AG10803 (cell line): ENCODE data around the gene NOSTRIN.
"Not testable (repeated sequence)": the region's sequence is repeated elsewhere in the genome, so short reads cannot be mapped to it uniquely, and the experiment has no call there.

ENCODE experiments used
- DNase-seq: peaks from one replicate; pipeline ENCODE4 v3.0.0; 2010; ENCODE audit warnings: low read depth
- H3K4me3 ChIP-seq: 2 replicates; pipeline ENCODE4 v1.5.1; 2011; ENCODE audit warnings: mild to moderate bottlenecking, low read length, control low read depth
- TF ChIP-seq, protein P1 (sequence below): conservative IDR thresholded peaks from 2 replicates; pipeline ENCODE4 v1.5.1; 2011; ENCODE audit warnings: mild to moderate bottlenecking, low read length, control low read depth, inconsistent platforms

The NOSTRIN gene

DNA sequence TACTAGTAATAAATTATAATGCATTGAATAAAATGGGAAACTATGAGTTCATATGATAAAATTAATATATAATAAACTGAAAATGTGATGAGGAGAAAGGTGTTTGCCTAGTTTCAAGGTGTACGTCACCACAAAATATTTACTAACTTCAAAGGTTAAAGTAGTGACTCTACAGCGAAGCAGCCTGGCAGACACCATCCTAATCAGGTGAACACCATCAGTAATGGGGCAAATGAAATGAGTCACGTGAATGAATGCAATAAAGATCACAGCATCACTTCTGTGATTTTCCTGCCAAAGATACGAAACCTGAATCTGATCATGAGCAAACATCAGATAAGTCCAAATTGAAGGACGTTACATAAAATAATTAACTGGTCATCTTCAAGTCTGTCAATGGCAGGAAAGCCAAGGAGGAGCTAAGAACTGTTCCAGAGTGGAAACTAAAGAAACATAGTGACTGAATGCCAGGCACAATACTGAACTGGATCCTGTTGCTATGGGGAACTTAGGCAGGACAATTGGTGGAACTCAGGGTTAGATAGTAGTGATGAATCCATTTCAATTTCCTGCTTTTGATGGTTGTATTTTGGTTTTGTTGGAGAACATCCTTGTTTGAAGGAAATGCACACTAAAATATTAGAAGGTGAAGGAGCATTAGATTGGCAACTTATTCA lies 12.1 kb upstream of the NOSTRIN start:
- no peak for DNase-seq
- TF ChIP-seq, protein P1, sequence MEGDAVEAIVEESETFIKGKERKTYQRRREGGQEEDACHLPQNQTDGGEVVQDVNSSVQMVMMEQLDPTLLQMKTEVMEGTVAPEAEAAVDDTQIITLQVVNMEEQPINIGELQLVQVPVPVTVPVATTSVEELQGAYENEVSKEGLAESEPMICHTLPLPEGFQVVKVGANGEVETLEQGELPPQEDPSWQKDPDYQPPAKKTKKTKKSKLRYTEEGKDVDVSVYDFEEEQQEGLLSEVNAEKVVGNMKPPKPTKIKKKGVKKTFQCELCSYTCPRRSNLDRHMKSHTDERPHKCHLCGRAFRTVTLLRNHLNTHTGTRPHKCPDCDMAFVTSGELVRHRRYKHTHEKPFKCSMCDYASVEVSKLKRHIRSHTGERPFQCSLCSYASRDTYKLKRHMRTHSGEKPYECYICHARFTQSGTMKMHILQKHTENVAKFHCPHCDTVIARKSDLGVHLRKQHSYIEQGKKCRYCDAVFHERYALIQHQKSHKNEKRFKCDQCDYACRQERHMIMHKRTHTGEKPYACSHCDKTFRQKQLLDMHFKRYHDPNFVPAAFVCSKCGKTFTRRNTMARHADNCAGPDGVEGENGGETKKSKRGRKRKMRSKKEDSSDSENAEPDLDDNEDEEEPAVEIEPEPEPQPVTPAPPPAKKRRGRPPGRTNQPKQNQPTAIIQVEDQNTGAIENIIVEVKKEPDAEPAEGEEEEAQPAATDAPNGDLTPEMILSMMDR, result no peak
- H3K4me3 ChIP-seq, result no peak overlapping the region

DNA sequence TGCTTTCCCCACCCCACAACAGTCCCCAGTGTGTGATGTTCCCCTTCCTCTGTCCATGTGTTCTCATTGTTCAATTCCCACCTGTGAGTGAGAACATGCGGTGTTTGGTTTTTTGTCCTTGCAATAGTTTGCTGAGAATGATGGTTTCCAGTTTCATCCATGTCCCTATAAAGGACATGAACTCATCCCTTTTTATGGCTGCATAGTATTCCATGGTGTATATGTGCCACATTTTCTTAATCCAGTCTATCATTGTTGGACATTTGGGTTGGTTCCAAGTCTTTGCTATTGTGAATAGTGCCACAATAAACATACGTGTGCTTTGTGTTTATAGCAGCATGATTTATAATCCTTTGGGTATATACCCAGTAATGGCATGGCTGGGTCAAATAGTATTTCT lies 11.3 kb upstream of the NOSTRIN start:
- DNase-seq, H3K4me3 ChIP-seq: not testable (repeated sequence)

DNA sequence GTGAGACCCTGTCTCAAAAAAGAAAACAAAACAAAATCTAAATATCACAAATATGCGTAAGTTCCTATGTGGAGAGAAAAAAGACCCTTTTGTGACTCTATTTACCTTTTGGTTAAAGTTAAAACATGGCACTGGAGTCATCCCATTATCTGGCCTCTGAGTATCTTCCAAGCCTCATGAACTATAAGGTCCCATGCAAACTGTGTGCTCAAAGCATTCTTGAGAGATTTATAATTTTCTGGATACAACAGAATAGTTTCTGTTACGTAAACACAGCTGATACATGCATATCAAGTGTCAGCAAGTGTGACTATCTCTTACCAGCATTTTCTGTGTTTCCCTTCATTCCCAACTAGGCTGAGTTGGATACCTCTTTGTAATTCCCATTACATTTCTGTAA lies 8.8 kb upstream of the NOSTRIN start:
- no peak overlapping the region for H3K4me3 ChIP-seq
- no peak for DNase-seq
- TF ChIP-seq, protein P1, result no peak

DNA sequence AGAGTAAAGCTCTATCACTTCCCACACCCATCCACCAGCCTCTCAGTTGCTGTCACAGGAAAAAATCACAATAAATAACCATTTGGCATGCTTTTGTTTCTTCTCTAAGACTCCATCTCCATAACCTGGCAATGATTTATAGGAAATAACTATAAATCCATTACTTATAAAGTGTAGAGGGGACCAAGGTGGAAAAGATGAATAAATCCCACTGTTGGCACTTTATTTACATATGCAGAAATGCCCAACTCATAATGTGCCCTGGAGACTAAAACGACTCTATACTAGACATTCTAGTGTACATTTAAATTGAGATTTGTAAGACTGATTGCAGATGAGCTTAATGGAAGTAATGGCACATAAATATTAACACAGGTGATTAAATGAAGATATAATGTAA lies 7.5 kb upstream of the NOSTRIN start:
- no peak overlapping the region for H3K4me3 ChIP-seq
- TF ChIP-seq, protein P1, result no peak
- no peak for DNase-seq

DNA sequence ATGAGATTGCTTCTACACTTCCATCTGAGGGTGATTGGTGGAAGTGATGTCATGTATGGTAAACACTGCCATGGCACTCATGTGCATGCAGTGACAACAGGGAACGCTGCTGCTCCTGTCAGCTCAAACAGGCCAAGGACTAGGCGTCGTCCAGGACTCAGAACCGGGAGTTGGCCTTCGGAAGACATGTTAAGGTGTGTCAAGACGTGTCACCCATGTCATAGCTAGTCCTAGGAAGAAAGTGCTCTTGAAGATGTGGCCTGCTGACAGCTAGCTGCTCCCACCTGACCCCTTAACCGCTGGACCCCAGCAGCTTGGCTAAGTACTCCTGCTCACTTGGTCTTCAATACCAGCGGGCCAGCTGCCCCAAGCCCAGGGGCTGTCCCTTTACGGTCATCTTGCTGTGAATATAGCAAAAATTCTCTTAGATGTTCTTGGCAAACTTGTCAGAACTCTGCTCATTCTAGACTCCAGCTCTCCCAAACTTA lies 6.3 kb upstream of the NOSTRIN start:
- DNase-seq, result no peak

DNA sequence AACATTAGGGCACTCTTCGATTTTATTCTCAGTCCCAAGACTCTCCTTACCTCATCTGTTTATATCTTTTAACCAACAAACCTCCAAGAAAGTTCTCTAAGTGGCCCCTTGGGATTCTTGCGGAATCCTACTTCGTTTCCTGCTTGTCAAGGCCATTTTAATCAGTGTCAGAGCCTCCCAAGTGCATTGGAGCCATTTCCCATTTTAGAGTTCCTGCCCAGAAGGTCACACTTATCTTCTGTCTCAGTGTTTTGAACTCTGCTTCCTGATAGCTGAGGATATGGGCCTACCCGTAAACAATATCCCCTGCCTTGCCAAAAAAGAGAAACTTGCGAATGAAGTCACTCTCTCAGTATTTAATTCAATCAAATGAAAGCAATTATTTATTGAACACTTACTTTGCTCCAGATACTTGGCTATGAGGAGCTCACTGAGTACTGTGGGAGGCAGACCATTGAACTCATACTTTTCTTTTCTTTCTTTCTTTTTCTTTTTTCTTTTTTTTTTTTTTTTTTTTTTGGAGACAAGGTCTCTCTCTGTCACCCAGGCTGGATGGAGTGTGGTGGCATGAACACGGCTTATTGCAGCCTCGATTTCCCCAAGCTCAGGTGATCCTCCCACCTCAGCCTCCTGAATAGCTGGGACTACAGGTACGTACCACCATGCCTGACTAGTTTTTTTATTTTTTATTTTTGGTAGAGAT lies 5.7 kb upstream of the NOSTRIN start:
- no peak for DNase-seq
- no peak overlapping the region for H3K4me3 ChIP-seq
- TF ChIP-seq, protein P1, result no peak

More for the DNA sequence above, 6.3 kb upstream of the NOSTRIN start:
- no peak overlapping the region for H3K4me3 ChIP-seq
- TF ChIP-seq, protein P1, result no peak

DNA sequence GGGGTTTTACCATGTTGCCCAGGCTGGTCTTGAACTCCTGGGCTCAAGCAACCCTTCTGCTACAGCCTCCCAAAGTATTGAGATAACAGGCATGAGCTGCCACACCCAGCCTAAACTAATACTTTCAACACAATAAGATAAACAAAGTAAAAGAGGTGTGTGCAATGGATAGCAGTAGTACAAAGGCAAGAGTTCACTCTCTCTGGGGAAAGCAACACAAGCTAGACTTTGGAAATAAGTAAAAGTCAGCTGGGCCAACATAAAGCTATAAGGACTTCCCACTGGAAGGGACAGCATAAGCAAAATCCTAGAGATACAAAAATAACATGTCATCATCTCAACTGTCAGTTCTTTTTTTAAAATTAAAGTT lies 5.2 kb upstream of the NOSTRIN start:
- no peak for DNase-seq
- H3K4me3 ChIP-seq, result no peak overlapping the region
- TF ChIP-seq, protein P1, result no peak
